Esophagus muscularis mucosa (tissue), 3 donors: ENCODE results near the gene ROBO1.

Experiments
- CTCF ChIP-seq, 3 experiments: fragments of 200-600 bp in 2 of 3; fragments of 450-650 bp in 1 of 3; sonication (generic) in 2 of 3; IDR thresholded peaks; one replicate each; pipeline ENCODE4 v1.5.1; 2017 to 2019; ENCODE audit warnings: antibody characterized with exemption in 3 of 3, mild to moderate bottlenecking in 2 of 3, moderate library complexity in 1 of 3
- POLR2A ChIP-seq: fragments of 450-650 bp; IDR thresholded peaks from one replicate; pipeline ENCODE4 v1.6.1; 2017; ENCODE audit warnings: antibody characterized with exemption, moderate library complexity, mild to moderate bottlenecking, low read depth
- POLR2AphosphoS5 ChIP-seq, 2 donors: sonication (generic); formaldehyde crosslinking; IDR thresholded peaks; one replicate each; pipeline ENCODE4 v1.6.1; 2017; ENCODE audit warnings: antibody characterized with exemption in 2 of 2

GRCh38 chr3:79097964-79098660 is 669.7 kb downstream of the ROBO1 start:
- TF ChIP-seq CTCF (IDR thresholded peaks at IDR 0.05) = no peak
- TF ChIP-seq POLR2A = no peak
- no peak for TF ChIP-seq POLR2AphosphoS5 (IDR thresholded peaks at IDR 0.05)
